NCI-H510A treated with DMSO at 0.1 percent for 48 hours (cell line): ENCODE results near the gene MAMSTR.

Experiments
- DNase-seq: peaks from one replicate; lab custom pipeline; 2025; lab: John Stamatoyannopoulos, UW

The MAMSTR gene

DNA sequence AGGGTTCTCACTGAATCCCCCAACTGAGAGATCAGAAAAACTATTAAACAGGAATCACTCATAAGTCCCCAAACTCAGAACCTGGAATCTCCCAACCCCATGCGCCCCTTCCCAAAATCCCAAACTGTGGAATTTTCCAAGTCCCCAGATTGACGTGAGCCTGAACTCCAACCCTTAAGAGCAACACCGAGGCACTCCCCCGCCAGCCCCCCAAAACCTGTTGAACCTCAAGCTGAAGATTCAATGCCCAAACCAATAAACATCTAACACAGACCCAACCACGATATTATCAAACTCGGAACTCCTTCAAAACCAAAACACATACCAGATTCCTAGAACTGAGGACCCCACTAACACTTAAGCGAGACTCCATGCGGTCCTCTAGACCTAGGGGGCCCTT, 26.6 kb upstream of the MAMSTR start:
- DNase-seq: no peak

DNA sequence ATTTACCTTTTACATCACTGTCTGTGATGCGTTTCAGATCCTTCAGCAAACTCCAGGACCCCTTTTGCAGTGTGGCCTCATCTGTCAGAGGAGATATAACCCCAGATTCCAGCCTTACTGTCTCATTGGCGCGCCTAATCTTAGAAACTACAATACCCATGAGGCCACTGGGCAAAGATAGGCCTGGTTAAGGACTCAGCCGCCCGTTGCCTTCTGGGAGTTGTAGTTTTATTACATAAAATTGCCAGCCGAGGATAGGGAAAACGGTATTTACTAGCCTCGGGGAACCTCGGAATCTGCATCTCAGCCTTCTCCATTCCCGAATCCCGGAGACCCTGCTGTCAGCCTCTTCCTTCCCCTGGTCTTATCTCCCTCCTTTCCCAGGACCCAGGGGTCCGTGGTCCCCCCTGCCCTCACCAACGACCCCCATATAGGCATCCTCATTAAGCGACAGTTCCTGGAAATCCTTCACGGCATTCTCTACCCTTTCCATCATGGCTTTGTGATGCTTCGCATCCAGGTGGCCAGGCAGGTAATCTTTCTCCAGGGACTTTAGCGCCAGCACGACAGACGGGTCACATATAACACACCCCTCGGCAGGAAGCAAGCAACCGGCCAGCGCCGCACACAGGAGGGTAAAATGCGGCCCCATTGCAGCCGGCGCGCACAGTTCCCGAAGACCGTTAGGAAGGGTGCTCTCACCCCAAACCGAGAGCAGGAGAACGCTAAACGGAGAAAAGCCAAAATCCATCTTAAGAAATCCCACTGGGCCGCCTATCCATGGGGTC, 25.9 kb upstream of the MAMSTR start:
- DNase-seq: peak; percentile 46

DNA sequence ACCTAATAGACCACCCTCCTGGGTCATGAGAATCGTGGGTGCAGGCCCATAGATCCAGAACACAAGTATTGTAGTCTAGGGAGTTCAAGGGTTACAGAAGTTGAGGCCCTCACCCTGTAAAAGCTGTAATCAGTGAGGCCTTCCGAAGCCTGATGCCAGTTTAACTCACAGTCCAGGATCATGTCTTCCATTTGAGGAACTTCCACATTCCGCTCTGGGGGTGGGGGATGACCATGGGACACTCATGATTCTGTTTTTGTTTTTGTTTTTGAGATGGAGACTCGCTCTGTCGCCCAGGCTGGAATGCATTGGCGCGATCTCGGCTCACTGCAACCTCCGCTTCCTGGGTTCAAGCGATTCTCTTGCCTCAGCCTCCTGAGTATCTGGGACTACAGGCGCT, 22.6 kb upstream of the MAMSTR start:
- DNase-seq: no peak

DNA sequence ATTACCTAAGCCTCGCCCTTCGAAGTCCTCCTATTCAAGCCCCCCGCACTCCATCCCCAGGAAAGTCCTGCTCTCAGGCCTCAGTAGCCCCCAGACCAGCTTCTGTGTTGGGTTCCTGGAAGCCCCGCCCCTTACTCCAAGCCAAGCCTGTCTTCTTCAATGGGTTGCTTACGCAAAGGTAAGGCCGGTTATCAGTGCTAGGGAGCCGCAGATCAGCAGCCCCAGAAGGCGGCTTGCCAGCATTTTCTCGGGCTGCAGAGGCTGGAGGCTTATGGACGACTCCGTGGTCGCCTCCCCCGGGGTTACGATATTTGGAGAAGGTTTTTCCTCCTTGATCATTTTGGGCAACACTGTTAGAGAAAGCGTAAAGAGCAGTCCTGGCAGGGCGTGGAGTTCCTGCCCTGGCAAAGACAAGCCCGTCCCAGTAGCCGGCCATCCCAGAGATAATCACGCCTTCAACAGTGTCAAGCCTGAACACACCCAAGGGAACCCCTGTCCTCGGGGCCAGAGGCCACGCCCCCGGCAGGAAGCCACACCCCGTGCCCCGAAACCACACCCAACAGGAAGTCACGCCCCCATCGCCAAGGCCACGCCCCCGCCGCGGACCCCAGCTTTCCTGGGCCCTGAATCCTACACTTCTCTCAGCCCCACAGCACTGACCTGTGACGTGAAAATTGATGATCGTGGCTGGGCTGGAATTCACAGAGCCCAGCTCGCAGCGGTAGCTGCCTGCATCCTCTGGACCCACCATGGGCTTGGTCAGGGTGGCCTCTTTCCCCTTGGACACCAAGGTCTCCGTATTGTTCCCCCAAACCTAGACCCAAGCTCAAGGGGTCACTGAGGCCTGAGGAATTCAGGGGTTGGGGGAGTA, 21.8 kb upstream of the MAMSTR start:
- DNase-seq: no peak

DNA sequence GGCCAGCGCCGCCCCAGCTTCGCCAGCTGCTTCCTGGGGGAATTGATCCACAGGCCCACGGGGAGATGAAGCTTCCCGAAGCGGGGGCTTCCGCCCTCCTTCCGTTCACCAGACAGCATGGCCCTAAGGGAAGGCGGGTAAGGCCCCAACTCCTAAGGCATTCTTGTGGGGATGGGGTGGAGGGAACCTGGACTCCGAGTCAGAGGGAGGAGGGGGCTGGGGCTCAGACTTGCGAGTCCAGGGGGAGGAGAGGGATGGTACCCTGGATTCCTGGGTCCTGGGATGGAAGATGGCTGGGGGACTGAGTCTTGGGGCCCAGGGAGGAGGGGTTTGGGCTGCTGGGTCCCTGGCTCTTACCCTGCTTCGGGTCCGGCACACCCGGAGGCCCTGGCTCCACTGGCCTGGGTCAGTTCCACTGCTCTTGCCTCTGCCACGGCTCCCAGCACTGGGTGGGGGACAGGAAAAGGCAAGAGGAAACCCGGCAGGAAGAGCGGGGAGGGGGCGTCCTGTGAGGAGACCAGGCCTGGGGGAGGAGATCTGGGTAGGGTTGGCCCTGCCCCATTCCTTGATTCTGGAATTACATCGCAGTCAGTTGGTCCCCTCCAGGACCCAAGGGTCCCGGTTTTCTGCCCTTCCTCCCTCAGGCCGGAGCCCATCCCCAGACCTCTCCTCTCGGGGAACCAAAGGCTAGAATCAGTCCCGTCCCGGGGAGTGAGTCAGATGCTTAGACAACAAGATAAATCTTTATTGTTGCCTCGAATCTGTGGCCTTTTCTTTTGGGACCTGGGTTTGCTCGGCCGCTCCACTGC, 20.8 kb upstream of the MAMSTR start, which contains the start of gene RASIP1:
TSS of gene RASIP1 (minus strand) at position 447 of the 809 bp plus-strand sequence. CDS start at position 119, 328 bp downstream.
- DNase-seq: no peak

DNA sequence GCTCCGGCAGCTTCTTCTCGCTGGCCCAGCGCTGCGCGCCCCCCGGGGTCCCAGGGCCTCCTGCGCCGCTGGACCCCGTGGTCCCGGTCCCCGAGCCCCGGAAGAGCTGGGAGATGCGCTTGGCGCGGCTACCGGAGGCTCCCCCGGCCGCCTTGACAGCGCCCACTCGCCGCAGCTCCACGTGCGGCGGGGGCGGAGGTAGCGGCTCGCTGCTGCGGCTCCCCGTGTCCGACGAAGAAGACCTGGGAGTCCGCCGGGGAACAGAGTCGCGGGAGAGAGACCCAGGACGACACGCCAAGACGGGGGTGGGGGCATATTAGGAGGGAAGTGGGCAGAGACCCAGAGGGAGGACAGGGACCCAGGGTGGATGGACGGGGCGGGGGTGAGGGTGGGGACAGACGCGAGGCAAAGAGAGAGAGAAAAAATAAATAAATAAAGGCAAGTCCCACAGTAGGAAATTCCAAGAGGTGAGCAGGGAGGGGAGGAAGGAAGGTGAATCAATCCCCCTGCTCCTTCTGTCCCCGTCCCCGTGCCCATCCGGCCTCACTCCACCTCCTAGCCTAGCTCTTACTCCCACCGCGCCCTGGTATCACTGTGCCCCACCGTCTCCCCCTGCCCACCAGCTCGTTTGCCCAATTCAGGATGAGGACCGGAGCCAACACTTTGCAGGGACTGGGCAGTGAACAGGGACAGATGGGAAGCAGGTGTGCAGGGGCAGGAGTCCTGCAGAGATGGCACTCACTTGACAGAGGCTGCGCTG, 20.1 kb upstream of the MAMSTR start:
- DNase-seq: peak; percentile 37

DNA sequence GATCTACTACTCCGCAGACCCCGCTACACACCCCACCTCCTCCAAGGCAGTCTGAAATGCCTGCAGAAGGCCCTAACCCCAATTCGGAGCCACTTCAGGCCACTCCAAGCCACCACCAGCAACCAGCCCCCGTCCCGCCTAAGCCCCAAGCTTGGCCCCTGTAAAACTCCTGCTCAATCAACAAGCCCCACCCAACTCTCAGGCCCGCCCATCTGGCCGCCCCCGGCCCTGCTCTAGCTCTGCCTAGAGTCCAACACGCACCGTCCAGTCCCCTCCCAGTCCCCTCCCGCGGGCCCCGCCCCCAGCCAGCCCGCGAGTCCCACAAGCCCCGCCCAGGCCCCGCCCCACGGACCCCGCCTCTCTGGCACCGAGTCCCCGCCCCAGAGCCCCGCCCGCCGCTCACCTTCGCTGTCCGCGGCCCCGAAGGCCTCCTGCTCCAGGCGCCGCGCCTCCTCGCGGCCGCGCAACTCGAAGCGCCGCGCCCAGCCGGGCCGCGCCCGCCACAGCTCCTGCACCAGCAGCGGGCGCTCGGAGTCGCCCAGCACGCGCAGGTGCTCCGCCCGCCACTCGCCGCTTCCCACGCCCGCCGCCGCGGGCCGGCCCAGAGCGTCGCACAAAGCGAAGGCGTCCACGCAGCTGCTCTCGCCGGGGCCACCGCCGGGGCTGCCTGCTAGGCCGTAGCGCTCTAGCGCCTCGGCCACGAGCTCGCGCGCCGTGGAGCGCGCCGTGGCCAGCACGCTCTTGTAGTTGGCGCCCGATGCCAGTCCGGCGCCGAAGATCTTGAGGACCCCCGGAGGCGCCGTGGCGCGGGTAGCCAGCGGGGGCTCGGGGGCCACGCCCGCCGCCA, 19.3 kb upstream of the MAMSTR start:
- DNase-seq: peak; percentile 81

DNA sequence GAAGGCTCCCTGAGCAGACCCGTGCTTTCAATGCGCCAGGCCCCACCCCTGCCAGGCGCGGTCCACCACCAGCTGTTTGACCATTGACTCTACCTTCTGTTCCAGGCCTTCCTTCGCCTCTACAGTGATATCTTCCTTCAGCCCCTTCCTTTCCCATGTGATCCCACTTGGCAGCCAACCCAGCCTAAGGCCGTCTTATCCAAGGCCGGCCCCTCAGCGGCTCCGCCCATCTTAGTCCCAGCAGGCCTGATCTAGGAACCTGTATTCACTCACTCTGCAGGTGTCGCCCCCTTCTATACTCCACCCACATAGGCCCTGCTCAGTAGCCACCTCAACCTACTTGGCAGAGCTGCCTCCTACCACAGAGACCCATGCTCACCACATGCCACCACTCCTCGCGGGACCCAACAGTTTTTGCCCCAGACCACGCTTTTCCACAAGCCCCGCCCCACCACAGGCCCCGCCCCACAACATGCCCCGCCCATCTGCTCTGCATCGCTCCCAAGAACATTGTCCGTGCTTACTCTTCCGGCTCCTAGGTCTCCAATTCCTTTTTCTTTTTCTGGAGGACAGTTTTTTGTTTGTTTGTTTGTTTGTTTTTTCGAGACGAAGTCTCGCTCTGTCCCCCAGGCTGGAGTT, 18.0 kb upstream of the MAMSTR start:
- DNase-seq: no peak

DNA sequence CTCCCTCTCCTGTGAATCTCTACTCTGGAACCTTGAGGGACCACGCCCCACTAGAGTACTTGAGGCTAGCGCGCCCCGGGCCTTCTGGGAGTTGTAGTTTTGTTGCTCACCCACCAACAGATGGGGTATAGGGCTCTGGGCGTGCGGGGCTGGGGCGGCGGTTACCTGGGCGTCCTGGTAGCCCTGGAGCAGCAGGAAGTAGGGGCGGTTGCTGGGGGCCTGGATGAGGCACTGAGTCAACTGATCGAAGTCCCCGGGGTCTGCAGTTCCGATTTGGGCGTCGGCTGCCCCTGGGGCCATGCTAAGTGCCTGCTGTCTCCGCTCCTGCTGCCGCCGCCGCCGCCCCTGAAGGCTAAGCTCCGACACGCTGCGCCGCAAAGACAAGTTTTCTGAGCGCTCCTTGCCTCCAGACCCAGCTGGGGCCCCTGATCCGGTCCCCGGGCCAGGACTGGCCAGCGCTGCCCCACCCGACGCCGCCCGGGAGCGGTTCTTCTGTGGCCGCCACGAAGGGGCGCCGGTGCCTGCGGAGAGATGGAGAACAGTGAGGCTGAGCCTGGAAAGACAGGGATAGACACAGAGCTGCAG, 15.6 kb upstream of the MAMSTR start:
- DNase-seq: no peak

DNA sequence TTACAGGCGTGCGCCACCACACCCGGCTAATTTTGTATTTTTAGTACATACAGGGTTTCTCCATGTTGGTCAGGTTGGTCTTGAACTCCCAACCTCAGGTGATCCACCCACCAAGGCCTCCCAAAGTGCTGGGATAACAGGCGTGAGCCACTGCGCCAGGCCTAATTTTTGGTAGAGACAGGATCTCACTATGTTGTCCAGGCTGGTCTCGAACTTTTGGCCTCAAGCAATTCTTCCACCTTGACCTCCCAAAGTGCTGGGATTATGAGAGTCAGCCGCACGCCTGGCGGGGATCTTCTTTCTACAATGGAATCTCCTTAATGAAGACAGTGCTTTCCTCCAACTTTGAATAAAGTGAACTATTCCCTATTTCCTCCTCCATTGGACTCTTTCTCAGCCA, 15.1 kb upstream of the MAMSTR start:
- DNase-seq: no peak

DNA sequence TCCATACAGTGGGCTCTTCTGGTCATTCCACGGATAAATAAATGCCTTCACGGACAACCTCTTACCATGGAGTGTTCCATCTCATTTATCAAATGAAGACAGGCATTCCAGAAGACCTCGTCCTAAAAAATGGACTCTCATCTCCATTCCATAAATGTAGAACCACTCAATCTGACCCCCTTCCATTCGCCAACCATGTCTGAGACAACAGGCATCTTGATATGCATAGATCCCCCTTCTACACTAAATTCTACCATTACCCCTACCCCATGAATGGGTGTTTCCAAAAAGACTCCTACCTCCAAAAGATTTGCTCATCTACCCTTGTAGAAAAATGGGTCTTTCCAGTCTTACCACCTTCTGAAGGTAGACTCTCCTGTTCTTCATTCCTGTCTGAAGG, 11.9 kb upstream of the MAMSTR start:
- DNase-seq: no peak

DNA sequence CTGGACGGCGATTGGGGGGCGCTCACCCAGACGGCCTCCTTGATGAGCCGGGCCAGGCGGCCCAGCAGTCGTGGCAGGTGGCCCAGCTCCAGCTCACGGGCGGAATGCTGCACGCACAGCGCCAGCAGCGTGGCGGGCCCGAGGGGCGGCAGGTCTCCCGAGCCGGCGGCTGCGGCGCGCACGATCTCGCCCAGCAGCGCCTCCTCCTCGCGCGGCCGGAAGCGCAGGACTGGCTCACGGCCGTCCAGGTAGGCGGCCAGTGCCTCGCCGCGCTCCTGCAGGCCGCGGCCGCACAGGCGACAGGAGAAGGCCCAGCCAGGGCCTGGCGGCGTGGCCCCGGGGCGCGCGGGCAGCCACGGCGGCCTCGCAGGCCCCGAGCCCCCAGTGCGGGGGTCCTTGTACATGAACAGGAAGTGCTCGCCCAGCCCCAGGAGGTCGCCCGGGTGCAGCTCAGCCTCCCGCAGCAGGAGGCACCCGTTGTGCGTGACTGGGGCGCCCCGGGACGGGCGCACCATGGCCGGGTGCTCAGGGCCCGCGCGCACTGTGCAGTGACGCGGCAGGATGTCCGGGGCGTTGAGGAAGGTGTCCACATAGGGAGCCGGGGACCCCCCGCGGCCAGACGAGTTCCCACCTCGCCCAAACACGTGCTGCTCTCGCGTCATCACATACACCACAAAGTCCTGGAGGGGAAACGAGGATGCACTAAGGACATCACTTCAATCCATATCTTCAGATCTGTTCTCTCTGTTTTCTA, 9.6 kb upstream of the MAMSTR start:
- DNase-seq: no peak

DNA sequence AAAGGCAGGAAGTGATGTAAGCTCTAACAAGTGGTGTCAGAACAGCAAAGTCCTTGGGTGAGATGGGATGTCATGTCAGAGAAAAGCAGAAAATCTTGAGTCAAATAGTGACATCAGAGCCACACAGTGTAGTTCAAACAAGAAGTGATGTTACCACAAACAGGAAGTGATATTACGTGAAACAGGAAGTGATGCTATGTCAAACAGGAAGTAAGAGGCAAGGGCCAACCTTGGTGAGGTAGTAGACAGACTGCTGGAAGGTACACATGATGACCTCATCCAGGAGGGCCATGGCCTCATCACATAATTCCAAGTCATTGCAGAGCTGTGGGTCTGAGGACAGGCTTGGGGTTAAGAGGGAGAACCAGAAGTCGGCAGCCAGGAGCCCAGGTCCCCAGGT, 7.0 kb upstream of the MAMSTR start:
- DNase-seq: no peak

DNA sequence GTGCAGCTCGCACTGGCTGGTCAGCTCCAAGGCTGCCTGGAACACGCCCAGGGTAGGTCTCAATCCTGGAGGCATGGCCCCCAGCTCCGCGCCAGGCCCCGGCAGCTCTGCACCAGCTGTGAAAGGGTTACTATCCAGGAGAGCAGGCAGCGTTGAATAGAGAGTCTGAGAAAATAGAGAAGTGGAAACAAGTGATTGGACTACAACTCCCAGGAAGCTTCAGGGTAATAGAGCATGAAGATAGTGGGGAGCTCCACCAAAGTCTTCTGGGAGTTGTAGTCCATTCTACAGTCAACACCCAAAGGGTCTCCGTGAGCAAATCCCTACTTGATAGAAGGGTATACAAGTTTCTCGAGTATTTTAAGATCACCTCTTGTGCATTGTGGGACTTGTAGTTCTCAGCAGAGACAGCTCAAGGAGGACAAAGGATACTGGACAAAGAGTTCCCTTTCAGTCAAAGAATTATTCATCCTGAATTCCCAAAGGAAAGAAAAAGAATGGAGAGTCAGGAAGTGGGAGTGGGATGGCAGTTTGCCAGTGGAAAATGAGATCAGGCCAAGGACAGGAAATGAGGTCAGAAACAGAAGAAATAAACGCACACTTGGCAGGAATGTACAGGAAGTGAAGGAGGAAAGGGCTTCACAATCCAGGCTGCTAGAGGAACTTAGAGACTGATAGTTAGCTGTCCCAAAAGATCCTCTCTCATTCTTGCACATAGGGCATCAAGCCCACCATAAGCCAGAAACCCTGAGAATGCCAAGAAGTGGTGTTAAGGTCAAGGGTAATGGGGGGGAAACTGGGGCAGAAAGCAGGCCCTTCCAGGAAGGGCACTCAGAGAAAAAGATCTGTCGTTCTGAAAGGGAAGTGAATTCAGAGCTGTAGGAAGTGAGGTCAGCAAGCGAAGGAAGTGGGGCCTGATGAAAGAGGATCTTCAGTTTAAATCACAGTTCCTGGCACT, 5.5 kb upstream of the MAMSTR start:
- no peak for DNase-seq

DNA sequence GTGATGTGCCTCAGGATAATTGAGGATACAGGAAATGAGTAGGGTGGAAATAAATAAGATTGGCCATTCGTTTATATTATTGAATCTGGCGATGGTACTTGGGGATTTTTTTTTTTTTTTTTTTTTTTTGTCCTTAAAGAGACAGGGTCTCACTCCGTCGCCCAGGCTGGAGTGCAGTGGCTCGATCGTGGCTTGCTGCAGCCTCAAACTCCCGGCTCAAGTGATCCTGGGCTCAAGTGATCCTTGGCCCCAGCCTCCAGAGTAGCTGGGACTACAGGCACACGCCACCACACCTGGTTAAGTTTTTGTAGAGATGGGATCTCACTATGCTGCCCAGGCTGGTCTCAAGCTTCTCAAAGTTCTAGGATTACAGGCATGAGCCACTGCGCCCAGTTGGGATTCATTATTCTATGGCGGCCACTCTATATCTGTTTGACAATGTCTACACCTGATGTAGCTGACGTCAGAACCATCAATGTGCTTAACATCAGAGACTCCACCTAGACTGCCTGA, 2.7 kb upstream of the MAMSTR start:
- no peak for DNase-seq

DNA sequence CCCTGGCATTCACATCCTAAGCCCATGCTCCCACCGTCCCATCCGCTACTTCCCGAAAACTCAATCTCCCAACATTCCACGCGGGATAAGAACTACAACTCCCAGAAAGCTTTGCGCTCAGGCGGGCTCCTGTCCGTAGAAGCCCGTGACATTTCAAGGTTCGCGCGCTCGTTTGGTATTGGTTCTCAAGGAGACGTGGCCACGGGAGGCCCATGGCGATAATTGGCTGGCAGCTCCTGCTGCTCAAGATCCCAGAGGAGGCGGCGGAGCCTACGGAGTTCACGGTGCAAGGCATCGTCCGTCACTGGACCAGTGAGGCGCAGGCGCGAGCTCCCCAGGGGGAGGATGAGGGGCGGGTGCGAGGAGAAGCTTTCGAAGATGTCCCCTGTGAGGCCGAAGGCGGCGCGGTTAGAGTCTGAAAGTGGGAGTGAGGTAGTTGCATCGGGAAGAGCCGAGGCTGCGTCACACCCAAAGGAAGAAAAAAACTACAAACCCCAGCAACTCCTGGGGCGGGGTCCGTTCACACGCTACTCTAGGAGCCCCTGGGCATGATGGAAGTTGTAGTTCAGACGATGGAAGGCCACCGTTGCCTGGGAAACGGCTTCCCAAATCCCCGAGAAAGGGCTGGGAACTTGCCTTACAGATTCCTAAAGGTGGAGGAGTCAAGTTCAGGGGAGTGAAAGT, 1.2 kb upstream of the MAMSTR start:
- DNase-seq: peak; percentile 96

DNA sequence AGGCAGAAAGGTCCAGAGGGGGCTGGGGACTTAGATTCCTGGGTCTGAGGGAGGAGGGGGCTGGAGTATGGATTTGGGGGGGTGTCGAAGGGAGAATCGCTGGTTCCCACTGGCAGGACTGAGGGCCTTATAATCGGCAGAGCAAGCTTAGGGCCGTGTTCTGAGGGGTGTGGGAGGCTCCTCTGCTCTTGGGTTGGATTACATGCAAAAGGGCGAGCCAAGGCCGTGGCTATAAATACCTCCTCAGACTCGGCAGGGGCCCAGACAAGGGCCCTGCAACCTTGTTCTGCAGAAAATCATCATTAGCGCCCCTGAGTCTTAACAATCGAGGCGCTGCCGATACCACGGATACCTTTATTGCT, 707 bp upstream of the MAMSTR start:
- no peak for DNase-seq
